GM12878 (cell line): Measurements from ENCODE around the gene CFAP52. TPM values are rescaled to one million over a fixed set of nuclear protein-coding genes. Genes with fewer than 3 reads are reported as not detected.

Experiments
- ATAC-seq: fragments of 200-7000 bp; cut with Tn5 transposase; 3 replicates; pipeline ENCODE4 v1.9.1; 2020; ENCODE audit warnings: mild to moderate bottlenecking, moderate library complexity
- BruUV-seq: library from RNA; stranded (reverse); fragments of 400-500 nt; replicated peaks from 2 replicates; lab custom pipeline; 2021; lab: Mats Ljungman, UMichigan
- CTCF ChIA-PET: fragments of 300-600 bp; sonication (Branson Sonifier 250); formaldehyde crosslinking; extraction: SDS; loops from one replicate; lab custom pipeline; 2021; ENCODE audit warnings: inconsistent platforms; lab: Yijun Ruan, JAX
- POLR2A ChIA-PET: fragments of 350-600 bp; formaldehyde crosslinking; extraction: SDS; loops from one replicate; lab custom pipeline; 2021; ENCODE audit warnings: inconsistent platforms; lab: Charles Lee
- RAD21 ChIA-PET: fragments of 300-600 bp; sonication (Branson Sonifier 250); formaldehyde crosslinking; loops from one replicate; lab custom pipeline; 2023; ENCODE audit warnings: antibody characterized with exemption; ENCODE audit not compliant: unreplicated experiment; lab: Charles Lee
- SMC1A ChIA-PET: fragments of 300-600 bp; sonication (Branson Sonifier 250); formaldehyde crosslinking; loops from one replicate; lab custom pipeline; 2023; ENCODE audit not compliant: unreplicated experiment, uncharacterized antibody; lab: Charles Lee
- DNase-seq: peaks from one replicate; pipeline ENCODE4 v3.0.0-alpha.2; 2011; ENCODE audit warnings: low read depth, low spot score
- FAIRE-seq: peaks from 3 replicates; lab custom pipeline; 2011; peaks lifted over from hg19 to GRCh38; lab: Jason Lieb, UNC
- H2AFZ ChIP-seq: 2 replicates; pipeline ENCODE4 v1.6.0; 2011; ENCODE audit warnings: low read depth, low read length, control low read depth; ENCODE audit not compliant: control insufficient read depth
- H3K27ac ChIP-seq: 2 replicates; pipeline ENCODE4 v1.5.1; 2011; ENCODE audit warnings: control low read depth; ENCODE audit not compliant: control insufficient read depth, insufficient read depth
- H3K27me3 ChIP-seq, 2 experiments: replicated peaks in 1 of 2; 2 replicates each; pipeline versions ENCODE4 v1.6.0 to v1.6.1; 2011; ENCODE audit warnings: low read length in 1 of 2; ENCODE audit not compliant: control insufficient read depth in 2 of 2, insufficient read depth in 2 of 2
- H3K36me3 ChIP-seq, 2 experiments: 2 replicates each; pipeline ENCODE4 v1.5.1; 2011; ENCODE audit warnings: low read length in 1 of 2; ENCODE audit not compliant: control insufficient read depth in 2 of 2, insufficient read depth in 2 of 2
- H3K4me1 ChIP-seq: 2 replicates; pipeline ENCODE4 v1.6.1; 2011; ENCODE audit warnings: mild to moderate bottlenecking, low read length, moderate library complexity, mixed read lengths; ENCODE audit not compliant: control insufficient read depth, insufficient read depth
- H3K4me2 ChIP-seq: 2 replicates; pipeline ENCODE4 v1.6.0; 2011; ENCODE audit warnings: control low read depth; ENCODE audit not compliant: control insufficient read depth, insufficient read depth
- H3K4me3 ChIP-seq: fragments of 200-600 bp; sonication (generic); 2 replicates; pipeline ENCODE4 v1.5.1; 2016
- H3K79me2 ChIP-seq: 2 replicates; pipeline ENCODE4 v1.6.0; 2011; ENCODE audit warnings: low read length; ENCODE audit not compliant: control insufficient read depth, insufficient read depth
- H3K9ac ChIP-seq: 2 replicates; pipeline ENCODE4 v1.8.0; 2011; ENCODE audit warnings: low read length, control low read depth, mixed read lengths; ENCODE audit not compliant: control insufficient read depth, insufficient read depth
- H3K9me3 ChIP-seq: replicated peaks from 3 replicates; pipeline ENCODE4 v1.5.1; 2011; ENCODE audit warnings: mild to moderate bottlenecking, low read length; ENCODE audit not compliant: control insufficient read depth, insufficient read depth
- H4K20me1 ChIP-seq: 2 replicates; pipeline ENCODE4 v1.6.0; 2011; ENCODE audit not compliant: control insufficient read depth, insufficient read depth
- BRCA1 ChIP-seq: IDR thresholded peaks from 2 replicates; pipeline ENCODE4 v1.6.1; 2011; ENCODE audit warnings: low read depth, low read length, improper control_type of control experiment
- ETV6 ChIP-seq, 2 experiments: fragments of 450-650 bp in 1 of 2; IDR thresholded peaks in 1 of 2; conservative IDR thresholded peaks in 1 of 2; 2 replicates each; pipeline ENCODE4 v1.6.1; 2014; ENCODE audit warnings: antibody characterized with exemption in 1 of 2, borderline replicate concordance in 1 of 2, low read depth in 1 of 2, mild to moderate bottlenecking in 1 of 2, moderate library complexity in 1 of 2
- GATAD2B ChIP-seq: fragments of 450-650 bp; conservative IDR thresholded peaks from 2 replicates; pipeline ENCODE4 v1.6.1; 2017; ENCODE audit warnings: low read depth, mild to moderate bottlenecking, moderate library complexity
- IRF4 ChIP-seq: IDR thresholded peaks from 2 replicates; pipeline ENCODE4 v1.6.1; 2011; ENCODE audit warnings: low read depth, low read length
- MTA2 ChIP-seq: fragments of 450-650 bp; IDR thresholded peaks from 2 replicates; pipeline ENCODE4 v1.6.1; 2016; ENCODE audit warnings: low read depth, mild to moderate bottlenecking, moderate library complexity
- SMAD5 ChIP-seq: IDR thresholded peaks from 2 replicates; pipeline ENCODE4 v1.6.1; 2016; ENCODE audit warnings: antibody characterized with exemption, low read depth
- WGBS: methylation state at CpG from one replicate; pipeline ENCODE4 v1.1.6; 2016; ENCODE audit warnings: low lambda C conversion rate; ENCODE audit not compliant: insufficient replicate concordance, insufficient coverage; ENCODE audit errors: missing lambda C conversion rate; 5-methylcytosine and 5-hydroxymethylcytosine counted together
- in situ Hi-C: fragments of 300-500 bp; cut with MboI; formaldehyde crosslinking; loops from 9 replicates; pipeline ENCODE4 v1.14.3; 2018; ENCODE audit warnings: mixed read lengths
- intact Hi-C: fragments of 100-400 bp; cut with micrococcal nuclease; formaldehyde crosslinking; loops from one replicate; pipeline ENCODE4 v1.14.2; 2022; ENCODE audit not compliant: unreplicated experiment
- polyA plus RNA-seq, 11 experiments: library from polyadenylated mRNA; depleted of rRNA in 4 of 11; unstranded in 6 of 11; stranded (reverse) in 5 of 11; fragments of >200 nt; fragmentation: Nextera tagmentation in 4 of 11; fragmentation: Illumina TruSeq in 1 of 11; extraction: Ambion mirVana in 4 of 11; extraction: Trizol in 1 of 11; gene quantifications; 1 replicate in 1 of 11; 2 replicates in 10 of 11; pipeline versions ENCODE4 v1.2.1 to v1.2.3, GENCODE V29; 2011 to 2016; ENCODE audit warnings: inconsistent platforms in 2 of 11, missing spikeins in 2 of 11, low read depth in 1 of 11
- total RNA-seq, 4 experiments: library from RNA; depleted of rRNA in 3 of 4; stranded (reverse); fragments of >200 nt in 3 of 4; fragmentation: Illumina TruSeq in 1 of 4; extraction: Trizol in 1 of 4; gene quantifications; 2 replicates each; pipeline versions ENCODE4 v1.2.1 to v1.2.3, GENCODE V29; 2013 to 2021
- TF ChIP-seq, protein P1 (sequence below): fragments of 450-650 bp; IDR thresholded peaks from 2 replicates; pipeline ENCODE4 v1.6.1; 2017; ENCODE audit warnings: mild to moderate bottlenecking, low read depth, inconsistent platforms; ENCODE audit not compliant: poor library complexity, severe bottlenecking

Gene CFAP52
- total and polyA plus RNA-seq, 10 of the 15 experiments (the other 5 are each of a cell fraction or from before 2014, with no cell fraction given) = 0.05 to 0.14 TPM; not detected in 8

GRCh38 chr17:9668517-9668916 is 92.1 kb downstream of the CFAP52 start:
- Histone ChIP-seq H3K9me3 (no peaks in the 10 kb centered on the region), H3K27ac (no peak overlapping the region)
- TF ChIP-seq GATAD2B (no peak), MTA2 (no peak), SMAD5 (no peak), IRF4 (no peak), ETV6 (conservative IDR thresholded peaks at IDR 0.05 in 1 of 2, IDR thresholded peaks at IDR 0.05 in 1 of 2; ENCODE audit: borderline replicate concordance in 1 of 2, low read depth in 1 of 2) (no peak), BRCA1 (no peak)
- TF ChIP-seq, protein P1, sequence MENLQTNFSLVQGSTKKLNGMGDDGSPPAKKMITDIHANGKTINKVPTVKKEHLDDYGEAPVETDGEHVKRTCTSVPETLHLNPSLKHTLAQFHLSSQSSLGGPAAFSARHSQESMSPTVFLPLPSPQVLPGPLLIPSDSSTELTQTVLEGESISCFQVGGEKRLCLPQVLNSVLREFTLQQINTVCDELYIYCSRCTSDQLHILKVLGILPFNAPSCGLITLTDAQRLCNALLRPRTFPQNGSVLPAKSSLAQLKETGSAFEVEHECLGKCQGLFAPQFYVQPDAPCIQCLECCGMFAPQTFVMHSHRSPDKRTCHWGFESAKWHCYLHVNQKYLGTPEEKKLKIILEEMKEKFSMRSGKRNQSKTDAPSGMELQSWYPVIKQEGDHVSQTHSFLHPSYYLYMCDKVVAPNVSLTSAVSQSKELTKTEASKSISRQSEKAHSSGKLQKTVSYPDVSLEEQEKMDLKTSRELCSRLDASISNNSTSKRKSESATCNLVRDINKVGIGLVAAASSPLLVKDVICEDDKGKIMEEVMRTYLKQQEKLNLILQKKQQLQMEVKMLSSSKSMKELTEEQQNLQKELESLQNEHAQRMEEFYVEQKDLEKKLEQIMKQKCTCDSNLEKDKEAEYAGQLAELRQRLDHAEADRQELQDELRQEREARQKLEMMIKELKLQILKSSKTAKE = no peak
- TF ChIP-seq, all 136 proteins: peak for 0
- no TSS peak for BruUV-seq
- no peak overlapping the region for H3K4me3 ChIP-seq
- ChIA-PET RAD21 (no interaction called here), POLR2A (no interaction called here), CTCF (no interaction called here), SMC1A (no interaction called here)
- H3K4me2 ChIP-seq = no peak overlapping the region
- H3K4me1 ChIP-seq = no peaks in the 10 kb centered on the region
- no peaks in the 10 kb centered on the region for H4K20me1 ChIP-seq
- FAIRE-seq (no peak), DNase-seq (no peak), ATAC-seq (no peak)
- no peaks in the 10 kb centered on the region for H3K27me3 ChIP-seq
- H3K79me2 ChIP-seq = no peaks in the 10 kb centered on the region
- H3K36me3 ChIP-seq = no peaks in the 10 kb centered on the region
- 24% methylated on average over 6 of the region's 6 CpGs for WGBS
- no peak overlapping the region for H3K9ac ChIP-seq
- in situ Hi-C loops (no loop called here), intact Hi-C loops (no loop called here)
- no peak overlapping the region for H2AFZ ChIP-seq
